Sigmoid colon (tissue), 4 donors: ENCODE results near the gene UNG.

Experiments used
- CTCF ChIP-seq, 4 experiments: fragments of 450-650 bp in 3 of 4; fragments of 200-600 bp in 1 of 4; IDR thresholded peaks; one replicate each; pipeline ENCODE4 v1.5.1; 2016 to 2019; ENCODE audit warnings: antibody characterized with exemption in 4 of 4, mild to moderate bottlenecking in 3 of 4, moderate library complexity in 2 of 4
- POLR2A ChIP-seq, 2 donors: fragments of 450-650 bp; IDR thresholded peaks; one replicate each; pipeline ENCODE4 v1.6.1; 2016; ENCODE audit warnings: antibody characterized with exemption in 2 of 2, mild to moderate bottlenecking in 2 of 2, moderate library complexity in 2 of 2
- POLR2AphosphoS5 ChIP-seq, 4 donors: sonication (generic); formaldehyde crosslinking; IDR thresholded peaks; one replicate each; pipeline ENCODE4 v1.6.1; 2017; ENCODE audit warnings: antibody characterized with exemption in 4 of 4

- TF ChIP-seq CTCF (IDR thresholded peaks at IDR 0.05) (no peak), POLR2A (IDR thresholded peaks at IDR 0.05) (no peak), POLR2AphosphoS5 (IDR thresholded peaks at IDR 0.05) (no peak)
Observed at GRCh38 chr12:109065154-109065852, 32.1 kb upstream of the UNG start.
